GM12891 (cell line): ENCODE data around the gene CAP2.
"Not testable (repeated sequence)": the region's sequence is repeated elsewhere in the genome, so short reads cannot be mapped to it uniquely, and the experiment has no call there.

Source experiments
- DNase-seq: peaks from one replicate; pipeline ENCODE4 v3.0.0; 2011; ENCODE audit warnings: low spot score; ENCODE audit not compliant: insufficient read length
- FAIRE-seq: peaks from 2 replicates; lab custom pipeline; 2011; peaks lifted over from hg19 to GRCh38; lab: Jason Lieb, UNC
- PAX5 ChIP-seq: IDR thresholded peaks from 2 replicates; pipeline ENCODE4 v1.6.1; 2011; ENCODE audit warnings: low read length, moderate library complexity, mild to moderate bottlenecking; ENCODE audit not compliant: insufficient read depth, severe bottlenecking
- POLR2A ChIP-seq: IDR thresholded peaks from 2 replicates; pipeline ENCODE4 v1.6.1; 2011; ENCODE audit warnings: low read depth, low read length, control low read depth
- POLR2AphosphoS5 ChIP-seq: IDR thresholded peaks from 2 replicates; pipeline ENCODE4 v1.6.1; 2011; ENCODE audit warnings: low read depth, low read length, control low read depth
- POU2F2 ChIP-seq: IDR thresholded peaks from 2 replicates; pipeline ENCODE4 v1.6.1; 2011; ENCODE audit warnings: low read depth, mild to moderate bottlenecking, control low read depth, low read length, moderate library complexity
- SPI1 ChIP-seq: IDR thresholded peaks from 2 replicates; pipeline ENCODE4 v1.6.1; 2011; ENCODE audit warnings: low read depth, low read length, control low read depth
- TAF1 ChIP-seq: IDR thresholded peaks from 2 replicates; pipeline ENCODE4 v1.6.1; 2011; ENCODE audit warnings: low read depth, low read length, control low read depth

Gene CAP2

GRCh38 chr6:17431581-17431980, 38.2 kb downstream of the CAP2 start:
- no peak for FAIRE-seq
- TF ChIP-seq TAF1 (no peak), PAX5 (no peak)

GRCh38 chr6:17432356-17432755, 39.0 kb downstream of the CAP2 start:
- DNase-seq (no peak), FAIRE-seq (no peak)
- TF ChIP-seq POLR2A (no peak), PAX5 (no peak), SPI1 (no peak), POU2F2 (no peak), TAF1 (no peak), POLR2AphosphoS5 (no peak)

More at GRCh38 chr6:17431581-17431980, 38.2 kb downstream of the CAP2 start:
- DNase-seq = no peak

- FAIRE-seq (no peak), DNase-seq (no peak)
- no peak for TF ChIP-seq PAX5
- no peak for TF ChIP-seq SPI1
- TF ChIP-seq POLR2A = no peak
- TF ChIP-seq POU2F2 = no peak
- no peak for TF ChIP-seq POLR2AphosphoS5
- no peak for TF ChIP-seq TAF1
Observed at GRCh38 chr6:17439243-17439993, 46.0 kb downstream of the CAP2 start.

DNA sequence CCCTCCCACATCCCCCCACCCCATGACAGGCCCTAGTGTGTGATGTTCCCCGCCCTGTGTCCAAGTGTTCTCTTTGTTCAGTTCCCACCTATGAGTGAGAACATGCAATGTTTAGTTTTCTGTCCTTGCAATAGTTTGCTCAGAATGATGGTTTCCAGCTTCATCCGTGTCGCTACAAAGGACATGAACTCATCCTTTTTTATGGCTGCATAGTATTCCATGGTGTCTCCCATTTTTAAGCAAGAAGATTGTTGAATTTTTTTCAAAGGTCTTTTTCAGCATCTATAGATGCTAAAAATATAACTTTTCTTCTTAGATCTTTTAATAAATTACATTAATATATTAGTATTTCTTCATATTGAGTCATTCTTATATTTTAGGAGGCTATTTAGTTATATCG, 47.4 kb downstream of the CAP2 start:
- not testable (repeated sequence) for DNase-seq, FAIRE-seq

- FAIRE-seq (no peak), DNase-seq (no peak)
- TF ChIP-seq SPI1 (no peak), POU2F2 (no peak), POLR2AphosphoS5 (no peak), POLR2A (no peak), PAX5 (no peak), TAF1 (no peak)
Observed at GRCh38 chr6:17442196-17442595, 48.8 kb downstream of the CAP2 start.

- FAIRE-seq (no peak), DNase-seq (no peak)
- TF ChIP-seq POU2F2 (no peak), PAX5 (no peak), POLR2AphosphoS5 (no peak), SPI1 (no peak), TAF1 (no peak), POLR2A (no peak)
Observed at GRCh38 chr6:17446713-17447112, 53.3 kb downstream of the CAP2 start.

GRCh38 chr6:17448165-17448564, 54.8 kb downstream of the CAP2 start:
- FAIRE-seq (no peak), DNase-seq (no peak)
- TF ChIP-seq POLR2AphosphoS5 = no peak
- no peak for TF ChIP-seq PAX5
- no peak for TF ChIP-seq POU2F2
- TF ChIP-seq TAF1 = no peak
- TF ChIP-seq SPI1 = no peak
- TF ChIP-seq POLR2A = no peak

DNA sequence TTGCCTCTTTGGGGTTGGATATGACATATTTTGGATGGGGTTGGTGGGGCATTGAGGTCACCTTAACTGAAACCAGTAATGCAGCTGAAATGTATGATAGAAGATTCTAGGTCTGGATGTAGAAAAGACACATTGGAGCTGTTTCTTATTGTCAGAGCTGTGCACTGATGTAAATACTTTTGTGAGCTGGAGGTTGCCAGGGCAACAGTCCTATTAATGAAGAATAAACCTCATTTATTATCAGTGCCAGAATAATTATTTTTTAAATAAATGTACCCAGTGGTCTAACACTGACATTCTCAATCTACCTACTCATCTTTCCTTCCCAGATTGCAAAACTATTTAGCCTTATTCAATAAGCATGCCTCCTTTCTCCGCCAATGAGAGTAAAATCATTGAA, 57.0 kb downstream of the CAP2 start:
- TF ChIP-seq SPI1 = no peak
- no peak for TF ChIP-seq PAX5
- TF ChIP-seq POU2F2 = no peak
- no peak for TF ChIP-seq TAF1
- no peak for TF ChIP-seq POLR2AphosphoS5
- no peak for TF ChIP-seq POLR2A
- DNase-seq (no peak), FAIRE-seq (no peak)

DNA sequence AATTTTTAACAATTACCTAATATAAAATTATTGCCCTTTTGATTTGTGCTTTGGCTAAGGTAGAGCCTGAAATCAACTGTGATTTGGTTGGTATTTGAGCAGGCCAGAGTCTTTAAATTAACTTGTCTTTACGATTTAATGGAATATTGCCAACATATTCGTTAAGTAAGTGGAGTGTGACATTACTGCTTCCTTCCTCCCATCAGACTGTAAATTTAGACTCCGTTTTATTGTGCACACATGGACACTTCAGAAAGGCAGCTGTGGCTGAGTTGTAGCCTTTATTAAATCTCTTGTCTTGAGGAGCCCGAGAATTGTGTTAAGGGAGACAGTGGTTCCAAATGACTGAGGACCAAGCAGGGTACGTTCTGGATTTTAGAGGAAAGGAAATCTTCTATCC, 57.4 kb downstream of the CAP2 start:
- FAIRE-seq (no peak), DNase-seq (no peak)
- TF ChIP-seq TAF1 (no peak), PAX5 (no peak), POLR2AphosphoS5 (no peak), POLR2A (no peak), POU2F2 (no peak), SPI1 (no peak)

- DNase-seq = no peak
- FAIRE-seq = no peak
- TF ChIP-seq PAX5 = no peak
- TF ChIP-seq POLR2AphosphoS5 = no peak
- TF ChIP-seq POLR2A = no peak
- TF ChIP-seq POU2F2 = no peak
- no peak for TF ChIP-seq TAF1
Observed at GRCh38 chr6:17452096-17452495, 58.7 kb downstream of the CAP2 start.
